22Rv1 (cell line): Measurements from ENCODE around the gene KHDC4.

Experiments used
- H3K27ac ChIP-seq: fragments of 450-650 bp; 2 replicates; pipeline ENCODE4 v1.5.1; 2017
- ZFX ChIP-seq: fragments of 450-650 bp; IDR thresholded peaks from 2 replicates; pipeline ENCODE4 v1.6.1; 2017; ENCODE audit warnings: antibody characterized with exemption, borderline replicate concordance
- TF ChIP-seq, protein P1 (sequence below): fragments of 450-650 bp; IDR thresholded peaks from 2 replicates; pipeline ENCODE4 v1.5.1; 2017; ENCODE audit warnings: mild to moderate bottlenecking

KHDC4 gene

DNA sequence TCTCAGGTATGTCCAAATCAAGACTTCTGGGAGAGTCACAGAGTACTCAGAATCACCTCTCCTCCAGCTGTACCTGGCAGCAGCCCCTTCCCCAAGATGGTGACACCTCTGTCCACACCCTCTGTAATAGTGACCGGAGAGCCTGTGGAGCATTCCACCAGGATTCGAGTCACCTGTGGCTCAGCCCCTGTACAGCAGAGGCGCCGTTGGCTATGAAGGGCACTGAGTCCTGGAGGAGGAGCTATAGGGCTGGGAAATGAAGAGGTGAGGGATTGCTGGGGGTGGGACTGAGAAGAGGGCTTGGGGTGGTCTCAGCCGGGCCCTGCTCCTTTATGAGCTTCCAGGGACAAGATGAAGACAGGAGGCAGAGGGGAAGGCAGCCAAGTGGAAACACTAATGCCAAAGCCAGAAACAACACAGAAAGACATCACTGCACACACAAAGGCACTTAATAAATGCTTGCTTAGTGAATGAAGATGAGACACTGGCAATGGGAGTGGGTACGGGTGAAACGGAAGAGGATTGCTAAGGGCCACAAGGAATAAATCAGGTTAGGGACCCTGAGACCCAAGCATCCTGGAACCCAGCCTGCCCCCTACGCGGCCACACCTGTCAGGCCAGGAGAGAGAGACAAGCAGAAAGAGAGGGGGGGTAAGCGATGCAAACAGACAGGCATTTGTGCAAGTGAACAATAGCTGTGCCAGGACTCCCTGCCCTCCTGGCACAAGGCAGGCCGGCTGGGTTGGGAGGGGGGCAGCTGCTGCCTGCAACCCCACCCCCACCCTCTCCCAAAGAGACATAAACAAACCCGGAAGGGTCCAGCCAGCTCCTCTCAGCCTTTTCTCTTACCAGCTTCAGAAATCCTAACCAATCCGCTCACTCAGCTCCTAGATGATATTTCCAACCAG is 40.2 kb upstream of the KHDC4 start:
- TF ChIP-seq, protein P1, sequence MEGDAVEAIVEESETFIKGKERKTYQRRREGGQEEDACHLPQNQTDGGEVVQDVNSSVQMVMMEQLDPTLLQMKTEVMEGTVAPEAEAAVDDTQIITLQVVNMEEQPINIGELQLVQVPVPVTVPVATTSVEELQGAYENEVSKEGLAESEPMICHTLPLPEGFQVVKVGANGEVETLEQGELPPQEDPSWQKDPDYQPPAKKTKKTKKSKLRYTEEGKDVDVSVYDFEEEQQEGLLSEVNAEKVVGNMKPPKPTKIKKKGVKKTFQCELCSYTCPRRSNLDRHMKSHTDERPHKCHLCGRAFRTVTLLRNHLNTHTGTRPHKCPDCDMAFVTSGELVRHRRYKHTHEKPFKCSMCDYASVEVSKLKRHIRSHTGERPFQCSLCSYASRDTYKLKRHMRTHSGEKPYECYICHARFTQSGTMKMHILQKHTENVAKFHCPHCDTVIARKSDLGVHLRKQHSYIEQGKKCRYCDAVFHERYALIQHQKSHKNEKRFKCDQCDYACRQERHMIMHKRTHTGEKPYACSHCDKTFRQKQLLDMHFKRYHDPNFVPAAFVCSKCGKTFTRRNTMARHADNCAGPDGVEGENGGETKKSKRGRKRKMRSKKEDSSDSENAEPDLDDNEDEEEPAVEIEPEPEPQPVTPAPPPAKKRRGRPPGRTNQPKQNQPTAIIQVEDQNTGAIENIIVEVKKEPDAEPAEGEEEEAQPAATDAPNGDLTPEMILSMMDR: 0 out of 2 replicates have a peak, but pooled peaks have one; percentile 6
- TF ChIP-seq ZFX: no peak
- no peak overlapping the region for H3K27ac ChIP-seq

DNA sequence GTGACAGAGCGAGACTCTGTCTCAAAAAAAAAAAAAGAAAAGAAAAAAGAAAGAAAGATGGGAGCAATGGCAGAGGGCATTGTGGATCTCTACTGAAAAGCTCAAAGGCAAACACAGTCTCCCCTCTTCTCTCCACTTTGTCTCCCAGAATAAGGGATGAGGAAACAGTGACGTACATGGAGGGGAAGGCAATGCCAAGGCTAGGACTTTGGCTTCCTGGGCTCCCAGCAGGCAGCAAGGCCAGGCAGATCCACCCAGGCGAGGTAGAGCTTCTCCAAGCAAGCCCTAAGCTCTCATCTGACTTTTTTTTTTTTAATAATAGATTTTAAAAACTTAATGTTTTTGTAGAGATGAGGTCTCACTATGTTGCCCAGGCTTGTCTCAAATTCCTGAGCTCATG is 39.5 kb upstream of the KHDC4 start:
- no peak for TF ChIP-seq ZFX
- TF ChIP-seq, protein P1: no peak
- no peak overlapping the region for H3K27ac ChIP-seq

DNA sequence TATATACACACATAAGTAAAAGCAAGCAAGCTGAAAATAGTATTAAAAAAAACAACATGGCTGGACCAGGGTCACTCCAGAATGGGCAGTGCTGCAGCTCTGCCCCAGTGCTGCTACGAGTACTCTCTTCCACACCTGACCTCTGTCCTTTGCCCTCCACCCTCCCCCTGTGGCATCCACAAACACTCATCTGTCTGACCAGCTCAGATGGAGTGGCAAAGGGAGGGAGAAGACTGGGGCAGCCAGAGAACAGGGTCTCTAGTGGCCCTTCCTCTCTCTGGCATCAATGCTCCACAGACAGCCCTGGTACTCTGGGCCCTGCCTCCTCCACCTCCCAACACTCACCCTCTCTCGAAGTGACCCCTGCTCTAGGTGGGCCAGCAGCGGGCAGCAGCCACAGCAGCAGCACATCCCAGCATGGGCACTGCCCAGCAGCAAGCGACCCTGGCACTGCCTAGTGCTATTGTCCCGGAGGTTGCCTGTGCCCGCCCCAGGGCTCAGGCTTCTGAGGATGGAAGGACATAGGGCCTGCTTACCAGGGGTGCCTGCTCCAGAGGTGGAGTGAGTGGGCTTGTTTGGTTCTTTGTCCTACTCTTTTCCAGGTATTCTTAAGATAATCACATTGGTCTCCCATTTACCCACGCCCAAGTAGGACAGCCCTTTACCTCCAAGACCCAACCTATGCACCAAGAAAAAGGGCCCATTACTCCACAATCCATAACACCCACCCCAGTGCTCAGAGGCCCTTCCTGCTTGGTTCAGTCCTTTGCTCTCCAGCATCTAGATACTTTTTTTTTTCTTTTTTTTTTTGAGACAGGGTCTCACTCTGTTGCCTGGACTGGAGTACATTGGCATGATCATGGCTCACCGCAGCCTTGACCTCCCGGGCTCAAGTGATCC is 37.9 kb upstream of the KHDC4 start:
- TF ChIP-seq, protein P1: no peak
- no peak for TF ChIP-seq ZFX
- no peak overlapping the region for H3K27ac ChIP-seq

DNA sequence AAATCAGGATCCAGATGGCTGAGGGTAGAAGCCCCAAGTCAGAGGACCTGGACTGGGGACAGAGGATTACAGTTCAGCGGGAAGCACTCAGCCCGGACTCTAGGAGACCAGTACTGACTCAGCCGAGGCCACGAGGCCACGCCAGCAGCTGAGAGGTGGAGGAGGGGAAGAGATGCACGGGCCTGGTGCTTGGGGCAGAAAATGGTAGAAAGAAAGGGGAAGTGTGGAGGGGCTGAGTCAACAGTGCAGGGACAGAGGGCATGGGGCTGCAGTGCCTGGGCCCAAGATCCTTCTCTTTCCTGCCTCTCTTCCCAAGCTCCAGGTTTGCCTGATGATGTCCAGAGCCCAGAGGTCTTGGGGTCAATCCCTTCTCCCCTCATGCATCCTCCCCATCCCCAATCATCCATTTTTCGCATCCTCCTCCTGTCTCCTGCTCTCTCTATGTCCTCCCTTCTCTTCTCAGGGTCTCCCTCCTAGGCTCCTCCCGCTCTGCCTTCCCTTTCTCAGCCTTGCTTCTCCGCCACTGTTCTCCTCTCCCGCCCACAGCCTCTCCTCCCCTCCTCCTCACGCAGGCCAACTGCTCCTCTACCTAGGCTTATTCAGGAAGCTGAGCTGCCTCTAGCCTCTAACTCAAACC is 36.4 kb upstream of the KHDC4 start:
- TF ChIP-seq, protein P1: no peak
- H3K27ac ChIP-seq: no peak overlapping the region

DNA sequence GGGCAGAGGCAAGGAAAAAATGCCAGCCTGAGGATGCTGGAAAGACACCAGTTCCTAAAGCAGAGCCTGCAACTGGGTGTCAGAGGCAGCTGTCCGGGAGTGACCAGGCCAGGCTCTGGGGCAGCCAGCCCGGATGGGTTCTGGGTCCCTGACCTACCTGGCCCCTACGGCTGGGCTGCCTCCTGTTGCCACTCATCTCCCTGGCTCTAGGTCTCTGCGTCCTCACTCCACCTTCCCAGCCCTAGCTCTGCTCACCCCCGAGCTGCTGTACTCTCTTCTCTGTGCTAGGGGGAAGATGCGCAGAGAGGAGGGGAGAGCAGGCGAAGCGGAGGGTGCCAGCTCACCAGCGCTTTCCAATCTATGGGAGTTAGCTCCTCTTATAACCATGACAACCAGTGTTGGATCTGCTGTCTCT is 35.2 kb upstream of the KHDC4 start:
- H3K27ac ChIP-seq: no peak overlapping the region
- TF ChIP-seq, protein P1: no peak
- no peak for TF ChIP-seq ZFX

DNA sequence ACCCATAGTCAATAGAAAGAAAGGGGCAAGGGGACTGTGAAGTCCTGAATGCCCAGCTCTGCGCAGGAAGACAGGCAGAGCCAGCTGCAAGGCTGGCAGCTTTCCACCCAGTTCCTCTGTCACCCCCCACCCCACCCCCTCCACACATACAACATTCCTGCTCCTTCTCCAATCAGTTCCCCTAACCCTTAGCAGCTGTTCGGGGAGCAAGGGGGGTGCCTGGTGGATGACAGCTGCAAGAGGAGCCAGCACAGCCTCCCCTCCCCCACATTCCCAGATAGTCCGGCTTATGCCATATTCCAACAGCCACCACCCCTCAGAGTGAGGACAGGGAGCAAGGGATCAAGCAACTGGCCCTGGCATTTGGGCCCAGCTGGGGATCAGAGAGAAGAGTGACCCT is 34.5 kb upstream of the KHDC4 start:
- H3K27ac ChIP-seq: no peak overlapping the region
- no peak for TF ChIP-seq ZFX
- TF ChIP-seq, protein P1: no peak
